HG03520 (cell line): ENCODE data around the gene GGNBP2.
"Not testable (repeated sequence)": the region's sequence is repeated elsewhere in the genome, so short reads cannot be mapped to it uniquely, and the experiment has no call there.

Experiments used
- ATAC-seq: cut with Tn5 transposase; IDR thresholded peaks from one replicate; pipeline ENCODE4 v1.9.1; 2021; ENCODE audit warnings: mild to moderate bottlenecking, moderate library complexity; ENCODE audit not compliant: unreplicated experiment

The GGNBP2 gene

GRCh38 chr17:36544307-36545076, at the start of gene GGNBP2:
Gene GGNBP2, plus strand, starts transcription at chr17:36544919. Its CDS starts 806 bp downstream, at chr17:36545725.
- ATAC-seq, result peak; percentile 49

- ATAC-seq, result no peak
Measured at GRCh38 chr17:36495076-36495578, 49.6 kb upstream of the GGNBP2 start.

- no peak for ATAC-seq
Measured at GRCh38 chr17:36496018-36496789, 48.5 kb upstream of the GGNBP2 start.

- no peak for ATAC-seq
Measured at GRCh38 chr17:36498155-36498554, 46.6 kb upstream of the GGNBP2 start.

GRCh38 chr17:36498560-36499300, 46.0 kb upstream of the GGNBP2 start:
- no peak for ATAC-seq

- no peak for ATAC-seq
Measured at GRCh38 chr17:36500745-36501225, 43.9 kb upstream of the GGNBP2 start.

- ATAC-seq, result no peak
Measured at GRCh38 chr17:36501351-36501750, 43.4 kb upstream of the GGNBP2 start.

GRCh38 chr17:36501963-36502362, 42.8 kb upstream of the GGNBP2 start:
- no peak for ATAC-seq

GRCh38 chr17:36503456-36504155, 41.1 kb upstream of the GGNBP2 start:
- no peak for ATAC-seq

GRCh38 chr17:36504156-36504545, 40.6 kb upstream of the GGNBP2 start:
- no peak for ATAC-seq

GRCh38 chr17:36505171-36505570, 39.5 kb upstream of the GGNBP2 start:
- no peak for ATAC-seq

GRCh38 chr17:36506249-36506826, 38.4 kb upstream of the GGNBP2 start:
- ATAC-seq, result no peak

- no peak for ATAC-seq
Measured at GRCh38 chr17:36506831-36507230, 37.9 kb upstream of the GGNBP2 start.

- ATAC-seq, result no peak
Measured at GRCh38 chr17:36507266-36507665, 37.5 kb upstream of the GGNBP2 start.

GRCh38 chr17:36508439-36508838, 36.3 kb upstream of the GGNBP2 start:
- not testable (repeated sequence) for ATAC-seq

- ATAC-seq, result no peak
Measured at GRCh38 chr17:36509272-36509985, 35.3 kb upstream of the GGNBP2 start.

- ATAC-seq, result no peak
Measured at GRCh38 chr17:36510636-36511035, 34.1 kb upstream of the GGNBP2 start.

- no peak for ATAC-seq
Measured at GRCh38 chr17:36511216-36511615, 33.5 kb upstream of the GGNBP2 start.

GRCh38 chr17:36512641-36513040, 32.1 kb upstream of the GGNBP2 start:
- ATAC-seq, result no peak

- ATAC-seq, result no peak
Measured at GRCh38 chr17:36514856-36515255, 29.9 kb upstream of the GGNBP2 start.
